Panc1 (cell line): ENCODE data around the gene TCEA3. TPM values are rescaled to one million over a fixed set of nuclear protein-coding genes. Genes with fewer than 3 reads are reported as not detected.

Experiments used
- ATAC-seq: fragments of 200-7000 bp; cut with Tn5 transposase; 2 replicates; pipeline ENCODE4 v1.9.1; 2020; ENCODE audit warnings: mild to moderate bottlenecking, moderate library complexity
- BruUV-seq: library from RNA; stranded (reverse); fragments of 400-500 nt; replicated peaks from 2 replicates; lab custom pipeline; 2021; lab: Mats Ljungman, UMichigan
- CTCF ChIA-PET: fragments of 300-600 bp; sonication (Branson Sonifier 250); formaldehyde crosslinking; loops from one replicate; lab custom pipeline; 2022; ENCODE audit warnings: antibody characterized with exemption; lab: Charles Lee
- POLR2A ChIA-PET: fragments of 300-600 bp; sonication (Branson Sonifier 250); formaldehyde crosslinking; loops from one replicate; lab custom pipeline; 2022; ENCODE audit warnings: antibody characterized with exemption; lab: Charles Lee
- DNase-seq: peaks from one replicate; pipeline ENCODE4 v3.0.0-alpha.2; 2010; ENCODE audit warnings: low read depth, low spot score
- H3K27ac ChIP-seq: 2 replicates; pipeline ENCODE4 v1.5.1; 2011; ENCODE audit warnings: mild to moderate bottlenecking, low read length, inconsistent platforms
- H3K27me3 ChIP-seq: fragments of 200-500 bp; sonication (Bioruptor generic); 2 replicates; pipeline ENCODE4 v1.6.0; 2014; ENCODE audit warnings: low read length, inconsistent platforms; ENCODE audit not compliant: control insufficient read depth, insufficient read depth
- H3K36me3 ChIP-seq: fragments of 200-500 bp; sonication (Bioruptor generic); 2 replicates; pipeline ENCODE4 v1.5.1; 2014; ENCODE audit warnings: inconsistent platforms, mild to moderate bottlenecking, low read length, moderate library complexity; ENCODE audit not compliant: control insufficient read depth, insufficient read depth
- H3K4me1 ChIP-seq: 2 replicates; pipeline ENCODE4 v1.5.1; 2011; ENCODE audit warnings: inconsistent platforms, mild to moderate bottlenecking, low read length, moderate library complexity; ENCODE audit not compliant: control insufficient read depth, insufficient read depth
- H3K4me3 ChIP-seq, 2 experiments: 2 replicates each; pipeline ENCODE4 v1.5.1; 2011 to 2012; ENCODE audit warnings: low read depth in 2 of 2, low read length in 2 of 2, mild to moderate bottlenecking in 2 of 2, inconsistent platforms in 1 of 2, moderate library complexity in 1 of 2
- H3K9me3 ChIP-seq: fragments of 200-500 bp; sonication (Bioruptor generic); 2 replicates; pipeline ENCODE4 v1.5.1; 2014; ENCODE audit warnings: low read depth, mild to moderate bottlenecking, inconsistent platforms, low read length, moderate library complexity; ENCODE audit not compliant: control insufficient read depth, insufficient read depth
- POLR2AphosphoS5 ChIP-seq: IDR thresholded peaks from 2 replicates; pipeline ENCODE4 v1.6.1; 2012; ENCODE audit warnings: mild to moderate bottlenecking, low read depth, low read length, moderate library complexity
- SIN3A ChIP-seq: IDR thresholded peaks from 2 replicates; pipeline ENCODE4 v1.6.1; 2012; ENCODE audit warnings: low read depth, mild to moderate bottlenecking, low read length, moderate library complexity, borderline replicate concordance; ENCODE audit not compliant: insufficient read depth
- TCF7L2 ChIP-seq: IDR thresholded peaks from 2 replicates; pipeline ENCODE4 v1.6.1; 2011; ENCODE audit warnings: mild to moderate bottlenecking, low read depth, low read length, inconsistent platforms
- in situ Hi-C: cut with HindIII; loops from 2 replicates; pipeline ENCODE4 v1.10.0; 2016; ENCODE audit warnings: low sequenced_read_pairs, low pct_unique_long_range_greater_than_20kb
- intact Hi-C: fragments of 100-400 bp; cut with micrococcal nuclease; formaldehyde crosslinking; loops from one replicate; pipeline ENCODE4 v1.10.0; 2022; ENCODE audit not compliant: unreplicated experiment
- total RNA-seq: library from RNA; stranded (reverse); gene quantifications from one replicate; pipeline ENCODE4 v1.2.1, GENCODE V29; 2021; ENCODE audit not compliant: unreplicated experiment
- TF ChIP-seq, protein P1 (sequence below): fragments of 450-650 bp; IDR thresholded peaks from 2 replicates; pipeline ENCODE4 v1.5.1; 2017; ENCODE audit warnings: mild to moderate bottlenecking
- TF ChIP-seq, protein P2 (sequence below), 2 experiments: IDR thresholded peaks; 2 replicates each; pipeline ENCODE4 v1.6.1; 2011 to 2012; ENCODE audit warnings: low read depth in 2 of 2, control low read depth in 1 of 2, low read length in 1 of 2, mild to moderate bottlenecking in 1 of 2, moderate library complexity in 1 of 2; ENCODE audit not compliant: insufficient read depth in 1 of 2

TCEA3 gene
- total RNA-seq, 1 experiment from 2014 or later: 8.3 TPM

DNA sequence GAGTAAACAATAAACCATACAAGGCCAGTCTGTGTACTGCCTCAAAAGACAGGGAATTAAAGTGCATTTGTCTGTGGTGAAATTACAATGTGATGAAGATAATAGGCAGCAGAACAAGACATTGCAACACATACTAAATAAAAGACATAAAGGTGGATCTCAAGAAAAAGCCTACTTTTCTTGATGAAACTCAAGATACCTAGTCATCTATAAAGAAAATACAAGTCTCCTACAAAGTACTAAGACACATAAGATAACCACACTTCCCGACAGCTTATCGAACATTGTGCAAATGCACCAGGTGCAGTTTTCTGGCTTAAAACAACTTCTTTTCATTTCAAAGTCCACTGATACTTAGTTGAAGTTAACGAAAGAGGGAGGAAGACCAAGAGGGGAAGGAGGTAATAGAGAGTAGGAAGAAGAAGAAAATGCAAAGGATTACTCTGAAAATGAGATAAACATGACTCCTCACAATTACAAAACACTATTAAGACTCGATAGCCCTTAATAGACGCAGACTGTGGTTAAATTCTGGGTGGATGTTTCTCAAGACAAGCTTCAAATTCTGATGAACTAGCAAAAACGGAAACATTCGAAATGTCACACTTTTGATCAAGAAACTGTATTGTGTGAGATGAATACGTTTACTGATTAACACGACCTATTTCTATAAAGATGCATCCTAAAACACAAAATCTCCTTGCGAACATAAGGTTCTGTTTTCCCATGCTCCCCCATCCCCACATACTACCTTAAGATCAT lies 82.4 kb downstream of the TCEA3 start:
- H3K27ac ChIP-seq: peak overlapping the region; percentile 100
- intact Hi-C loops (no loop called here), in situ Hi-C loops (no loop called here)
- no TSS peak for BruUV-seq
- no peaks in the 10 kb centered on the region for H3K27me3 ChIP-seq
- TF ChIP-seq POLR2AphosphoS5 (no peak), TCF7L2 (no peak), SIN3A (no peak)
- TF ChIP-seq, protein P1, sequence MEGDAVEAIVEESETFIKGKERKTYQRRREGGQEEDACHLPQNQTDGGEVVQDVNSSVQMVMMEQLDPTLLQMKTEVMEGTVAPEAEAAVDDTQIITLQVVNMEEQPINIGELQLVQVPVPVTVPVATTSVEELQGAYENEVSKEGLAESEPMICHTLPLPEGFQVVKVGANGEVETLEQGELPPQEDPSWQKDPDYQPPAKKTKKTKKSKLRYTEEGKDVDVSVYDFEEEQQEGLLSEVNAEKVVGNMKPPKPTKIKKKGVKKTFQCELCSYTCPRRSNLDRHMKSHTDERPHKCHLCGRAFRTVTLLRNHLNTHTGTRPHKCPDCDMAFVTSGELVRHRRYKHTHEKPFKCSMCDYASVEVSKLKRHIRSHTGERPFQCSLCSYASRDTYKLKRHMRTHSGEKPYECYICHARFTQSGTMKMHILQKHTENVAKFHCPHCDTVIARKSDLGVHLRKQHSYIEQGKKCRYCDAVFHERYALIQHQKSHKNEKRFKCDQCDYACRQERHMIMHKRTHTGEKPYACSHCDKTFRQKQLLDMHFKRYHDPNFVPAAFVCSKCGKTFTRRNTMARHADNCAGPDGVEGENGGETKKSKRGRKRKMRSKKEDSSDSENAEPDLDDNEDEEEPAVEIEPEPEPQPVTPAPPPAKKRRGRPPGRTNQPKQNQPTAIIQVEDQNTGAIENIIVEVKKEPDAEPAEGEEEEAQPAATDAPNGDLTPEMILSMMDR: no peak
- TF ChIP-seq, protein P2, sequence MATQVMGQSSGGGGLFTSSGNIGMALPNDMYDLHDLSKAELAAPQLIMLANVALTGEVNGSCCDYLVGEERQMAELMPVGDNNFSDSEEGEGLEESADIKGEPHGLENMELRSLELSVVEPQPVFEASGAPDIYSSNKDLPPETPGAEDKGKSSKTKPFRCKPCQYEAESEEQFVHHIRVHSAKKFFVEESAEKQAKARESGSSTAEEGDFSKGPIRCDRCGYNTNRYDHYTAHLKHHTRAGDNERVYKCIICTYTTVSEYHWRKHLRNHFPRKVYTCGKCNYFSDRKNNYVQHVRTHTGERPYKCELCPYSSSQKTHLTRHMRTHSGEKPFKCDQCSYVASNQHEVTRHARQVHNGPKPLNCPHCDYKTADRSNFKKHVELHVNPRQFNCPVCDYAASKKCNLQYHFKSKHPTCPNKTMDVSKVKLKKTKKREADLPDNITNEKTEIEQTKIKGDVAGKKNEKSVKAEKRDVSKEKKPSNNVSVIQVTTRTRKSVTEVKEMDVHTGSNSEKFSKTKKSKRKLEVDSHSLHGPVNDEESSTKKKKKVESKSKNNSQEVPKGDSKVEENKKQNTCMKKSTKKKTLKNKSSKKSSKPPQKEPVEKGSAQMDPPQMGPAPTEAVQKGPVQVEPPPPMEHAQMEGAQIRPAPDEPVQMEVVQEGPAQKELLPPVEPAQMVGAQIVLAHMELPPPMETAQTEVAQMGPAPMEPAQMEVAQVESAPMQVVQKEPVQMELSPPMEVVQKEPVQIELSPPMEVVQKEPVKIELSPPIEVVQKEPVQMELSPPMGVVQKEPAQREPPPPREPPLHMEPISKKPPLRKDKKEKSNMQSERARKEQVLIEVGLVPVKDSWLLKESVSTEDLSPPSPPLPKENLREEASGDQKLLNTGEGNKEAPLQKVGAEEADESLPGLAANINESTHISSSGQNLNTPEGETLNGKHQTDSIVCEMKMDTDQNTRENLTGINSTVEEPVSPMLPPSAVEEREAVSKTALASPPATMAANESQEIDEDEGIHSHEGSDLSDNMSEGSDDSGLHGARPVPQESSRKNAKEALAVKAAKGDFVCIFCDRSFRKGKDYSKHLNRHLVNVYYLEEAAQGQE (IDR thresholded peaks at IDR 0.05; ENCODE audit: insufficient read depth in 1 of 2, low read depth in 2 of 2, low read length in 1 of 2): no peak
- POLR2A ChIA-PET: no interaction called here
- H3K9me3 ChIP-seq: no peaks in the 10 kb centered on the region
- CTCF ChIA-PET: no interaction called here
- ATAC-seq (no peak), DNase-seq (no peak)
- H3K36me3 ChIP-seq: peaks cover 16% of the 10 kb centered on the region
- peak overlapping the region; percentile 77 to 94 for H3K4me3 ChIP-seq
- H3K4me1 ChIP-seq: peaks cover 40% of the 10 kb centered on the region

DNA sequence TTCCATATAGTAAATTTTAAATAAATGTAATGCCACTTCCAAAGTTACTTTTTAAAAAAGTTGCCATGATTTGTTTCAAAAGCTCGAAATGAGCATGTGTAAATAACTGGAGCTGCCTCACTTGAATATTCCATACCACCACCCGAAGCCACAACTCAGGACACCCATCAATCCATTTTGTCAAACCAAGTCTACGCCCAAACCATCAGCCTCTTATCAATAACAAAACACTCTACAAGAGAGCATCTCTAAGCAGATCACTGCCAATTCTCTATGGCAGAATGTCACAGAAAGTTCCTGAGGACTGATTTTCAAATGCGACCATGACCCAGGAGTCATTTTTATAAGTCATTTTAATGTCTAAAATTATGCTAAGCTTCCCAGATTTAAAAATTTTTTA lies 84.9 kb downstream of the TCEA3 start:
- CTCF ChIA-PET: no interaction called here
- H3K27ac ChIP-seq: peak overlapping the region; percentile 48; the same call in 1 of the 2 replicates
- DNase-seq (no peak), ATAC-seq (no peak)
- no TSS peak for BruUV-seq
- peaks cover 35% of the 10 kb centered on the region for H3K4me1 ChIP-seq
- intact Hi-C loops (no loop called here), in situ Hi-C loops (no loop called here)
- H3K27me3 ChIP-seq: no peaks in the 10 kb centered on the region
- no peaks in the 10 kb centered on the region for H3K9me3 ChIP-seq
- H3K4me3 ChIP-seq: no peak overlapping the region
- H3K36me3 ChIP-seq: peaks cover 27% of the 10 kb centered on the region
- TF ChIP-seq TCF7L2: no peak
- TF ChIP-seq SIN3A: no peak
- TF ChIP-seq, protein P2 (IDR thresholded peaks at IDR 0.05; ENCODE audit: insufficient read depth in 1 of 2, low read depth in 2 of 2, low read length in 1 of 2): no peak
- no peak for TF ChIP-seq POLR2AphosphoS5
- TF ChIP-seq, protein P1: no peak
- POLR2A ChIA-PET: interaction anchor here (0.6 kb wide), 2 partner anchors 64 to 162 kb away, joined by 3 to 6 read pairs; no protein-coding TSS in a partner anchor
